DOHH2 (cell line): ENCODE measurements around the gene ATP7B.

Experiments
- CTCF ChIP-seq: fragments of 200-600 bp; sonication (generic); IDR thresholded peaks from one replicate; pipeline ENCODE4 v1.5.1; 2014; ENCODE audit warnings: antibody characterized with exemption, mild to moderate bottlenecking, low read depth, low read length; ENCODE audit not compliant: poor library complexity, severe bottlenecking
- EZH2phosphoT487 ChIP-seq: fragments of 200-600 bp; sonication (generic); IDR thresholded peaks from 2 replicates; pipeline ENCODE4 v1.6.1; 2017; ENCODE audit warnings: borderline replicate concordance, mild to moderate bottlenecking, antibody characterized with exemption, low read length, moderate library complexity, mixed read lengths

- no peak for TF ChIP-seq CTCF
- no peak for TF ChIP-seq EZH2phosphoT487
These were observed 55.2 kb downstream of the ATP7B start for GRCh38 chr13:51955816-51956603.
